NCI-H146 treated with DMSO at 0.1 percent for 48 hours (cell line): ENCODE measurements around the gene SNTG2.
"Not testable (repeated sequence)": the region's sequence is repeated elsewhere in the genome, so short reads cannot be mapped to it uniquely, and the experiment has no call there.

Experiments used
- DNase-seq: peaks from one replicate; lab custom pipeline; 2025; ENCODE audit not compliant: unreplicated experiment; lab: John Stamatoyannopoulos, UW

Gene SNTG2

DNA sequence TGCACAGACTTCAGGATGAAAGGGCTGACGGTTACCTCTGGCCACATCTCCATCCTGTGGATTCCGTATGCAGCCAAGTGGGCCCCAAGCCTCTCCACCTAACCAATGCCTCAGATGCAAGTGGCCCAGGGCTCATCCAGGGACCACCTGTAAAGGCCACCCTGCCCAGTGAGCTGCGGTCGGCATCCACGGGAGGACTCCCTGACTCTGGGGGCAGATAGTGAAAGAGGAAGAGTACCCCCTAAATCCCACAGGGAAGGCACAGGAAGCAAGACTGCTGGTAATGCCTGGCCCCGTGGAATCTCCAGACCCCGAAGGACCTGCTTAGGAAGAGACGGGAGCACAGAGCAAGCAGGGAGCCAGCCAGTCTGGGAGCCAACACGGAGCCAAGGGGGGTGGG is 451.4 kb downstream of the SNTG2 start:
- no peak for DNase-seq

DNA sequence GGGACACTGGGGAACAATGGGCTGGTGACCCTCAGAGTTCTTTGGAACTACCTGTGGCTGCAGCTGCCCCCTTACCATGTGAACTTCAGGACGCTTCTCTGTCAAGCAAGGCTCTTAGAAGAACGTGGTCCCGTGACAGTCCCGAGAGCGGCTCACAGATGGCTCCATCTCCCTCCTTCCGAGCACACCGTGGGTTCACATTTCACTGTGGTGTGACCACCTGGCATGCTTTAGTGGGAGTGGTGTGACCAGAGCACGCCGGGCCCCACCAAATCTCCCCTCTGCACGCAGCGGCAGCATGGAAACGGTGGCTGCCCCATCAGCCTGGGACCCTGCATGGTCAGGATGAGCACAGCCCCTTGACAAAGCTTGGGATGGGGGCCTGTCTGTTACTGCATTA is 452.9 kb downstream of the SNTG2 start:
- DNase-seq = no peak

DNA sequence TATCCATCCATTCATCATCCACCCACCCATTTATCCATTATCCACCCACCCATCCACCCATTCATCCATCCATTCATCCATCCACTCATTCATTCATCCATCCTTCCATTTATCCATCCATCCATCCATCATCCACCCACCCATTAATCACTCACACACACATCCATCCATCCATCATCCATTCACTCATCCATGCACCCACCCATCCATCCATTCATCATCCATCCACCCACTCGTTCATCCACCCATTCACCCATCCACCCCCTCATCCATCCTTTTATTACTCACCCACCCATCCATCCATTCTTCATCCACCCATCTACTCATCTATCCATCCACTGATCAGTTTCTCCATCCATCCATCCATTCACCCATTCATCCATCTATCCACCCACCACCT is 454.5 kb downstream of the SNTG2 start:
- no peak for DNase-seq

DNA sequence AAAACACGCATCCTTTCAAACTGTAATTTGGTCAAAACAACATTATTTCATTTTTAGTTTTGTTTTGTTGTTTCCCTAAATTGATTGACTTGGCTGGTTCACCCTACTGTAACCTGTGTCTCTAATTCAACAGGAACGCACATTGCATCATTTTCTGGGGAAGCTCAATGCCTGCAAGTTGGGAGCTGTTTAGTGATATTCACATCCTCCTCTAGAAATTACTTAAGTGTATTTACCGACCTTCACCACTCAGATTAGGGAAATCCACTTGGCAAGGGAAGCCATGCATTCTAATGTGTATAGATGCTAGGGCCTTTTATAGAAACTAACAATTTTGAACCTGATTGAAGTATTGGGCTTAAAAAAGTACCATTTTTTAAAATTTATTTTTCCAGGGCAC is 455.3 kb downstream of the SNTG2 start:
- DNase-seq = no peak

DNA sequence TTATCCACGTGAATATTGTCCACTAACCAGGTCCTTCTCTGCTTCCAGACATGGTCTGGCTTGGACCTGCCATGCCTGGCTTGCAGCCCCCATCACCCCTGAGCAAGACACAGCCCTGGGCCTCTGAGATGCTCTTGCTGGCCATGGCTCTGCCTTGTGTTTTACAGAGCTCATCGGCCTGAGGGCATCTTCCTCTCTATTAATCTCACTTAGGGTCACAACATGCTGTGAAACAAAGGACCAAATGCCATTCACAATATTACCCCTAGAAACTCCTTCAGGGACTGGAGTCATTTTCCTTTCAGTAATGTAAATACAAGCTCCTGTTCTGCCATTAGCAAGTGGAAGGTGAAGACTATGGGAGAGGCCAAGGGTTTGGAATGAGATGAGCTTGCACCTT is 455.8 kb downstream of the SNTG2 start:
- no peak for DNase-seq

DNA sequence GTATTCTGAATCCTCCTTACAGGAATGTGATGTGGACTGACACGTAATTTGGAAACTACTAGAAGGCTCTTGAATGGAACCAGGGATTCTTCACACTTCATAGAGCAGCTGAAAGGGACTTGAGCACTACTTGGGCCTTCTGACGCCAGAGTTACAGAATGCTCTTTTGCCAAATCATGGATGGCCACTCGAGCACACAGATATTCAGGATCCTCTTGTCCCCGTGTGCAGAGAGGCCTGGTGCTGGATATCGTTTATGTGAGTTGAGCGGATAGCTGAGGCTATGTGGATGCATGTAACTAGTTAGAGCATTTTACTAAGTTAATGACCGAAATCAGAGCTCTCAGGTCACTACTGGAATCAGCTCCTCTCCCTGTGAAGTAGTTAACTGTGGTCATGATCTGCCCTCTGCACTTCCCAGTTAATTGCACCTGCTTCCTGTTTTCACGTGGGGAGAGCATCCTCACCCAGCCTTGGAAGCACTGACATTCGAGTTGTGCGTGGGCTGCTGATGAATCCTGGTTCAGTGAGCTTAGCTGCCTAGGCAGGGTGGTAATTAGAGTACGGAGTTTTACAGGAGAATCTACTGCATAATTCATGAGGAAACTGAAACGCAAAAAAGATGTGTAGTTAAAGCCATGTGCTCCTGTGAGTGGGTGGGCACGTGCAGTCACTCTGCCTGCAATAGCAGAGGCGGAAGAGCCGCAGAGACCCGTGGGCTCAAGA is 457.5 kb downstream of the SNTG2 start:
- DNase-seq = no peak

DNA sequence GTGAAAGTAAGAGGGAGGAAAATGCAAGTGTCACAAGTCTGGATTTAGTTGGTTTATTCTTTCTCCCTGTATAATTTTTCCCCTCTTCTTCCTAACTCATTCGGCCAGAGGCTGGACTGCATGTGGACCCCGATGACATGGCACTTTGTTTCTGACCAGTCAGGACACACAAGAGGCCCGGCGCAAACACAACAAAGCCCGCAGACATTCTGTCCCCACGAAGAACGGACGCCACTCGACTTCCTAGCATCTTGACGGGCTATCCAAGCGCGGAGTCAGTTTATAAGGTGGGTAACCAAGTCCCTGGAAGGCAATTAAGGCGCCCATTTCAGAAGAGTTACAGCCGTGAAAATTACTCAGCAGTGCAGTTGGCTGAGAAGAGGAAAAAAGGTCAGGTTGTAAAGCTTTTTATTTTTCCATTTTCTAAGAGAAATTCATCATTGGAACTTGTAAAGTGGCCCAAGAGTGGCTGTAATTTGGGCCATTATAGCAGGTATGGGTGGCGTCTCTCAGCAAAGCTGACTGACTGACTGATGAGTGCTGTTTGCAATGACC is 462.6 kb downstream of the SNTG2 start, which contains the start of gene TPO:
Gene TPO, plus strand, starts transcription at position 308 of the 555 bp plus-strand sequence. CDS start 946 bp downstream, outside the sequence.
- no peak for DNase-seq

DNA sequence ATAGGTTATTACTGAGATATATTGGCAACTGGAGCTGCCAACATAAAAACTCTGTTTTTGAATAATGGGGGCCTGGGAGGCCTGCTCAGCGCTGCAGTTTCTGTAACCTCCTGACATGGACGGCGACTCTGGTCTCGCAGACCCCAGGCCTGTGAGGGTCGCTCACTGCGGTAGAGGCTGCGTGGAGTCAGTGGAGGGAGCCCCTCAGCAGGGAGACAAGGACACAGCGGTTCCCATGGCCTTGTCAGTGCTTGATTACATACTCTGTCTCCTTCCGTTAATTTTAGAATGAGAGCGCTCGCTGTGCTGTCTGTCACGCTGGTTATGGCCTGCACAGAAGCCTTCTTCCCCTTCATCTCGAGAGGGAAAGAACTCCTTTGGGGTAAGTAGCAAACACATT is 463.5 kb downstream of the SNTG2 start:
- no peak for DNase-seq

DNA sequence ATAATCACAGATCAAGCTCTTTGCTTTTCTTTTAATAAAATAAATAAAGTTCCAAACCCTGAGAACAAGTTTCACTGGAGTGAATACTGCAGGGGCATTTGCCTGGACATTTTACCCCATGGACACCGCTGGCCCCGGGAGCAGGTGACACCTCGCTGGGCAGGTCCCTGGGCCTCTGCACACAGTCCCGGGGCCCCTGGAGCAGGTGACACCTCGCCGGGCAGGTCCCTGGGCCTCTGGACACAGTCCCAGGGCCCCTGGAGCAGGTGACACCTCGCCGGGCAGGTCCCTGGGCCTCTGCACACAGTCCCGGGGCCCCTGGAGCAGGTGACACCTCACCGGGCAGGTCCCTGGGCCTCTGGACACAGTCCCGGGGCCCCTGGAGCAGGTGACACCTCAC is 464.3 kb downstream of the SNTG2 start:
- DNase-seq = not testable (repeated sequence)

DNA sequence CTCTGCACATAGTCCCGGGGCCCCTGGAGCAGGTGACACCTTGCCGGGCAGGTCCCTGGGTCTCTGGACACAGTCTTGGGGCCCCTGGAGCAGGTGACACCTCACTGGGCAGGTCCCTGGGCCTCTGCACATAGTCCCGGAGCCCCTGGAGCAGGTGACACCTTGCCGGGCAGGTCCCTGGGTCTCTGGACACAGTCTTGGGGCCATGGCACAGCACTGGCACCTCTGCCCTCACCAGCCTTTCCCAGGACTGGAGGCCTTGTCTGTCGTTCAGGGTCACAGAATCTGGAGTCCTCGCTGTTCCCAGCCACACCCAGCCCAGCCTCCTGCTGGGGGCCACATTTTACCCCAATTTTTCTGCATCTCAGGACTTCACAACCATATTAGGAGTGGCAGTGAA is 464.9 kb downstream of the SNTG2 start:
- no peak for DNase-seq
